Stimulated activated CD4-positive, alpha-beta T cell treated with anti-CD3 and anti-CD28 coated beads, Interleukin-1b, Interleukin-23, amount 100 ng/mL, for 24 hours (primary cell): Measurements from ENCODE around the gene EMD.

Source experiments
- DNase-seq, 4 experiments: peaks; one replicate each; pipeline ENCODE4 v3.0.0-alpha.2; 2020; ENCODE audit warnings: low read depth in 4 of 4, low spot score in 1 of 4

Gene EMD

DNA sequence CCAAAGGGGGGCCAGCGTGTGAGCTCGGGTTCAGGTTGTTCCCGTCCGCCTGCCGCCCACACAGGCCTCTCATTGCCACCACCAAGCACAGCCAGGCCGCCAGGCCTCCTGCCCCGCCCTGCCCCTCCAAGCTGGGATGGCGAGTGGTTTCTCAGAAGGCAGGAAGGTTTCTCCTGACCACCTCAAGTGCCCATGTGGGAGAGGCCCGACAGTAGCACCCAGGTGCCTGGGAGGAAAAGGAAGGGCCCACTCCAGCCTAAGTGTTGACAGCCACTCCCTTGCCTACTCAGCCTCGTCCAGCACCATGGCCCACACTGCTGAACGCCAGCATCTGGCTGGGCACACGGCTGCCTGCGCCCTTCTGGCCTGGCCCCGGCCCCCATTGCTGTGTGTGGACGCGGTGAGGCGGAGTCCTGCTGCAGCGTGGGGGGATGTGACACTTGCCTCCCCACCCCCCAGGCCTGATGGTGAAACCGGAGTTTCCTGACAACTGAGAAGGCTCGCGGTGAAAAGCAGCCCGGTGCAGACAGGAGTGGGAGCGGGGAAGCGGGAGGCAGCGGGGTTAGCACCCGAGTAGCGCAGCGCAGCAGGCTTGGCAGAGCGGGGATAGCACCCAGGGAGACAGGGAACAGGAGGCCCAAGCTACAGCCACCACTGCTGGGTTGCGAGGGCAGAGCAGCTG, 23.9 kb upstream of the EMD start:
- no peak for DNase-seq

GRCh38 chrX:154355776-154356140, 23.3 kb upstream of the EMD start:
- no peak for DNase-seq

DNA sequence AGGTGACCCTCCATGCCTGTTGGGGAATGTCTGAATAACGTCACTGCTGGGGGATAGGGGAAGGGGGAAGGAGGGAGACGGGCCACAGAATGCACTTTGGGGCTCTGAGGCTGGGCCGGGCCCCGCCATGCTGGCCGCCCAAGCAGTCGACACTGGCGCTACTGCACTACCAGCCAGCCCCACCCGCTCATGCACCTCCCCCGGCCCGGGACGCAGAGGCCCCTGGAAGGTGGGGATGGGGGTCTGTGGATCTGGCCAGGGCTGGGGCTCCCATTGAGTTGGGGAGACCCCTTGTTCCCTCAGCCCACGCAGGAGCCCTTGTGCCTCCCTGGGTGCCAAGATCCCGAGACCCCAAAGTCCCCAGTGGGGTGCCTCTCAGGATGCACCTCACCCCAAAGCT, 22.5 kb upstream of the EMD start:
- no peak for DNase-seq

DNA sequence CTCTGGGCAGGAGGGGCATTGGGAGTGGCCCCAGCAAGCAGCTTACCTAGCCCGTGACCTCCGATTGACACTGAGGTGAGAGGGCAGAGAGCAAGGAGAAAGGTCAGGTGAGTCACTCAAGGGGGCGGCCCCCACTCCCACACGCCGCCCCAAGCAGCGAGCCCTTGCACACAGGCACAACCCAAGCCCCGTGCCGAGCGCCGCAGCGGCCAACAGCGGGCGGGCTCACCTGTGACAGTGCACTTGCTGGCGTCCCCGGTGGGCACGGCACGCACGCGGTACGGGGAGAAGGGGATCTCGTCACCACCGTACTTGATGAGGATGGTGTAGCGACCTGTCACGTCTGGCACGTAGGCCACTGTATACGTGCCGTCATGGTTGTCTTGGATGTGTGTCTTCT, 21.9 kb upstream of the EMD start:
- DNase-seq, result no peak

- no peak for DNase-seq
Measured at GRCh38 chrX:154358011-154358410, 21.1 kb upstream of the EMD start.

DNA sequence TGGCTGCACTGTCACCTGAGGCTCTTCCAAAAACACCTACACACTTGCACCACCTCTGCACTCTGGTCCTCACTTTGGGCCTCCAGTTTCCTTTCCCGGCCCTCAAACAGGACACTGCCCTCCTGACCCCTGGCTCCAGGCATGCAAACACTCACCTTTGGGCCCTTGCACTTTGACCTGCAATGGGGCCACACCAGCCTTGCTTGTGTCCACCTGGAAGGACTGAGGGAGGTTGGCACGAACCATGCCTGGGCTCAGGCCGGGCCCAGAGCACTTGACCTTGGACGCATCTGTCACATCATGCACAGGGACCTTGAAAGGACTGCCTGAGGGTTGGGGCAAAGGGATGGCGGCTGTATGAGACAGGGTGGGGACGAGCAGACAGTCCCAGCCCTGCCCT, 20.3 kb upstream of the EMD start:
- DNase-seq, result no peak

DNA sequence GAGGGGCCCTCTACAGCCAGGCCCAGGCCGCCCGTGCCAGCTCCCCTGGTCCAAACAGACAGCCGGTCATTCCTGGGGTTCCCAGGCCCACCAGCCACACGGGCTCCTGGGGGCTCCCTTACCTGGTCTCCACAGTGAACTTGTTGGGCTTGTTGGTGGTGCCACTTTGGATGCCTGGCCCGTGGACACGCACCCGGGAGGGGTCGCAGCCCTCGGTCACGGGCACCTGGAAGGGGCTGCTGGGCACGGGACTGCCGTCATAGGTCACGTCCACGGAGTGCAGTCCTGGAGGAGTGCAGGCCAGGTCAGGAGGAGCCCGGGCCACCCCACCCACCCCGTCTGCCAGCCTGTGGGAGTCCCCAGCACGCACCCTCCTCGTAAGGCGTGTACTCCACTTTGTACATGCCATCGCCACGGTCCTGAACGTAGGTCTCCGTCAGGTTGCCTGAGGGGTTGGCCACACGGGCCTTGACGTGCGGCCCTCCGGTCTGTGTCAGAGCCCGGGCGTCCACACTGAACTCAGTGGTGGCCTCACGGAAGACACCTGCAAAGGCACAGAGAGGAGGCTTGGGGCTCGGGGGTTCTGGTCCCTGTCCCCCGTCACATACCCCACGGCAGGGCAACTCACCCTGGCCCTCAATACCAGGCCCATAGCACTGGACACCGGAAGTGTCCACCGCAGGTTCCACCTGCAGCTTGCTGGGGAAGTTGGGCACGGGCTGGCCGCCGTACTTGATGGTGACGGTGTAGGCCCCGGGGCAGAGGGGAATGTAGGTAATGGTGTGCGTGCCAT, 19.5 kb upstream of the EMD start:
- DNase-seq, result no peak

- no peak for DNase-seq
Measured at GRCh38 chrX:154360155-154360713, 18.9 kb upstream of the EMD start.

GRCh38 chrX:154362085-154362742, 16.9 kb upstream of the EMD start:
- no peak for DNase-seq

- no peak for DNase-seq
Measured at GRCh38 chrX:154363706-154364439, 15.2 kb upstream of the EMD start.

DNA sequence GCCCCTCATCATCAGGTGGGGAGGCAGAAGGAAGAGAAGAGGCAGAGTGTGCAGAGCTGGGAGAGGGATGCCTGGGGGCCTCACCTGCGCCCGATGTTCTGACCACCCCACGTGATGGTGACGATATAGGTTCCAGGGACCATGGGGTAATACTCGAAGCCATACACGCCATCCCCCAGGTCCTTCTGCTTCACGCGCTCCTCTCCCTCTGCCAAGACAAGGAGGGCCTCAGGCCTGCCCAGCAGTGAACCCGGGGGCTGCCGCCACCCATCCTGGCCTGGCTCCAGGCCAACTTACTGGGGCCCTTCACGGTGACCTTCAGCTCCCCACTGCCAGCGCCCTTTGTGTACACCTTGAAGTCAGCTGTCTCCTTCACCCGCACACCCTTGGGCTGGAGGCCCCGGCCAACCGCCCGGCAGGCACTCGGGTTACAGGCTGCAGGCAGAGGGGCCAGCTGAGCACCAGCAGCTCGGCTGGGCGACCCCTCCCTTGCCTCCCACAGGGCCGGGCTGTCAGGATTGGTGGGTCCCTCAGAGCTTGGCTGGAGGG, 14.0 kb upstream of the EMD start:
- DNase-seq, result no peak

- DNase-seq, result no peak
Measured at GRCh38 chrX:154365997-154366665, 13.0 kb upstream of the EMD start.

DNA sequence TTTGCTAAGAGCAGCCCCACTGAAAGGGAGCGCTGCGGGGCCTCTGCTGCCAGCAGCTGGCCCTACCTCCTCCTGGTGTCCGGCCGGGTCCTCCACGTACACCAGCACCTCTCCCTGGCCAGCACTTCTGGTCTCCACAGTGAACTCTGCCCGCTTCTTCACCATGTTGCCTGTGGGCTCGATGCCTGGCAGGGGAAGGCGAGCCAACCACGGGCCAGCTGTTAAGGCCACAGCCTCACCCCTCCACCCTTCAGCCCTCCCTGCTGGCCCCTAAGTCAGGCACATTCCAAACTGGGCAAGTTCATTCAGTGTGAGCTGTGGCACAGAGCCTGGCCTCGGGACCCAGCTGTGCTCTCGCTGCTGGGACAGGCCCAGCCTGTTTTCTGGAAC, 12.4 kb upstream of the EMD start:
- no peak for DNase-seq

GRCh38 chrX:154367474-154368308, 11.4 kb upstream of the EMD start:
- DNase-seq, result no peak

DNA sequence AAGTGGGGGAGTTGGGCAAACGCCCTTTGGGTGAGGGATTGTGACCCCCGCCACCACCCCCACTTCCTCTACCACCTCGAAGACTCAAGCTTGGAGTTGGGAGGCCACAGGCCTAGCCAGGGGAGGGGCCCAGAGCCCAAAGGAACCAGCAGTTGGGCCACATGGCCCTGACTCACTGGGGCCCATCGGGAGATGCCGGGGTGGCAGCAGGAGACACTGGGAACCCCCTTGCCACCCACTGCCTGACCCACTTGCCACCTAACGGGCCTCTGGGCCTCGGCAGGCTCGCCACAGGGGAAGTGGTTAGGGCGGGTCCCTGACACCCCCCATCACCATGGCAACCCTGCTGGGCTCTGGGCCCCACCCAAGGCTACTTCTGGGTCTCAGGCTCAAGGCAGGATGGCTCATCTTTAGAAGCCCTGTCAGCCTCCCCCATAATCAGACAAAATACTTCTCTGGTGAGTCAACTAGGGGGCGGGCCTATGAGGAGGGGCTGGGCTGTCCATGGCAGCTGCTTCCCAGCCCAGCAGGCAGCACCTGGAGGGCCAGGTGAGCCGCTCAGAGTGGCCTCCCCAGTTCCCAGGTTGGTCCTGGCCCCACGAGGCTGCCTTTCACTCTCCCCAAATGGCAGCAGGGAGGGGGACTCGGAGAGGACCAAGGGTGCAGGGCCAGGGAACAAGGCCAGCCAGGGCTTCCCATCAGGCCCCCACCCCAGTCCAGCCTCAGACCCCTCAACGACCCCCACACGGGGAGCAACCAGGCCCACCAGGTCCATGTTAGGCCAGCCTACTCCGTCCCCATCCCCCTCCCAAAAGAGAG, 10.3 kb upstream of the EMD start:
- DNase-seq, result peak; percentile 73 to 91 (median 78)

DNA sequence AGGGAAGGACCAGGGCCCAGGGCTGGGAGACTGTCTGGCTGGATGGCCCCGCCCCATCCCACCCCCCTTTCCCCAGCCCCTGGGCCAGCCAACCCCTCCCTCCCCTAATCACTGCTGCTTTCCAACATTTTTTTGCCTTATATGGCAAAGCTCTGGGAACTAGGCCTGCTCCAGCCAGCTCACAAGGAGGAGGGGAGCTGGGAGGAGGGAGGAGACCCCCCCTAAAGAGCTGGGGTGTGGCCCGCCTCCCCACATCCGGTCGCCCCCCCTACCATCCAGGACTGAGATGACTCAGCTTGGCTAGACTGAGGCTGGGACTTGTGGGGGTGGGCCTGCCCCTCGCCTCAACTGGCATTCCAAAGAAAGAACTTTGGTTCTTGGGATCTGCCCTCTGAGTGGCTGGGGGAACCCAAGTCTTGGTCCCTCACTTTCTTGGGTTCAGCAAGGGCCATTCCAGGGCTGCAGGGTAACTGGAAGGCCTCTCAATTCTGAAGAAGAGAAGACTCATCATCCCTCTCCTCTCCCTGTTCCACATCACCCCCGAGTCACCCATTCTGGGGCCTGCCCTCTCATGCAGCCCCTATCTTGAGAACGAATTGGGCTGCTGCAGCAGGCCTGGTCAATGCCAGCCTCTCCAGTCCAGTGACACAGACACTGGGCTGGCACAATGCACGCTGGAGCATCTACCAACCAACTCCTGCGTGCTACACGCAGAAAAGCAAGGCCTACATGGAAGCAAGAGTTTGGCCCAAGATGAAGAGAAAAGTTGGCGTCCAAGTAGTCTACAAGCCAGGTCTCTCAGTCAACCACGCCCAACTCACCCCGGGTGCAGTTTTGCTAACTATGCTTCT, 9.4 kb upstream of the EMD start:
- DNase-seq, result peak in 1 of 4 experiments; percentile 64

GRCh38 chrX:154370300-154371016, 8.6 kb upstream of the EMD start:
- no peak for DNase-seq
